K562 (cell line): ENCODE data around the gene LRMDA. TPM values are rescaled to one million over a fixed set of nuclear protein-coding genes. Genes with fewer than 3 reads are reported as not detected.
A peak's percentile ranks its signal among the peaks of the same experiment; 100 is the strongest.

Experiments used
- ATAC-seq: fragments of 200-7000 bp; cut with Tn5 transposase; 3 replicates; pipeline ENCODE4 v1.9.1; 2020; ENCODE audit warnings: moderate library complexity
- BruUV-seq: library from RNA; stranded (reverse); fragments of 400-500 nt; replicated peaks from 2 replicates; lab custom pipeline; 2021; lab: Mats Ljungman, UMichigan
- CTCF ChIA-PET: fragments of 300-600 bp; formaldehyde crosslinking; extraction: SDS; loops from one replicate; lab custom pipeline; 2021; ENCODE audit warnings: low intra/inter-chr PET ratio; lab: Yijun Ruan, JAX
- POLR2A ChIA-PET: fragments of 300-600, 350-650 bp; sonication (Branson Sonifier 250); formaldehyde crosslinking; extraction: SDS; loops from one replicate; lab custom pipeline; 2021; ENCODE audit warnings: antibody characterized with exemption, inconsistent platforms; lab: Yijun Ruan, JAX
- DNase-seq, 4 experiments: peaks; one replicate each; pipeline versions ENCODE4 v3.0.0 to v3.0.0-alpha.2; 2011 to 2018; ENCODE audit warnings: low spot score in 3 of 4, mixed read lengths in 3 of 4; ENCODE audit errors: extremely low read depth in 1 of 4
- FAIRE-seq: peaks from 2 replicates; lab custom pipeline; 2011; peaks lifted over from hg19 to GRCh38; lab: Jason Lieb, UNC
- H2AFZ ChIP-seq: 2 replicates; pipeline ENCODE4 v1.6.0; 2011; ENCODE audit warnings: low read depth, low read length, control low read depth, inconsistent platforms
- H3K27ac ChIP-seq: fragments of 200-600 bp; 3 replicates; pipeline ENCODE4 v1.8.0; 2011; ENCODE audit warnings: low read depth, mild to moderate bottlenecking, control low read depth, inconsistent platforms, low read length, moderate library complexity, mixed read lengths; ENCODE audit errors: extremely low read depth
- H3K27me3 ChIP-seq, 2 experiments: fragments of 300-600 bp in 1 of 2; 2 replicates in 1 of 2; 3 replicates in 1 of 2; pipeline versions ENCODE4 v1.6.0 to v1.8.0; 2011; ENCODE audit warnings: inconsistent platforms in 2 of 2, low read length in 2 of 2, mild to moderate bottlenecking in 1 of 2, mixed read lengths in 1 of 2, moderate library complexity in 1 of 2; ENCODE audit not compliant: control insufficient read depth in 2 of 2, insufficient read depth in 2 of 2
- H3K36me3 ChIP-seq: fragments of 300-600 bp; 3 replicates; pipeline ENCODE4 v1.8.0; 2011; ENCODE audit warnings: mild to moderate bottlenecking, low read length, inconsistent platforms; ENCODE audit not compliant: control insufficient read depth, insufficient read depth
- H3K4me1 ChIP-seq, 2 experiments: fragments of 200-600 bp in 1 of 2; replicated peaks in 1 of 2; 2 replicates in 1 of 2; 3 replicates in 1 of 2; pipeline versions ENCODE4 v1.5.1 to v1.8.0; 2011; ENCODE audit warnings: inconsistent platforms in 2 of 2, low read length in 2 of 2, mild to moderate bottlenecking in 1 of 2, mixed read lengths in 1 of 2, moderate library complexity in 1 of 2; ENCODE audit not compliant: control insufficient read depth in 2 of 2, insufficient read depth in 2 of 2
- H3K4me2 ChIP-seq: 2 replicates; pipeline ENCODE4 v1.6.1; 2011; ENCODE audit warnings: low read length, control low read depth, inconsistent platforms, mixed read lengths; ENCODE audit not compliant: insufficient read depth
- H3K4me3 ChIP-seq: fragments of 200-600 bp; sonication (generic), shearing (Covaris generic); 2 replicates; pipeline ENCODE4 v1.5.1; 2016; ENCODE audit warnings: control low read depth, inconsistent platforms
- H3K79me2 ChIP-seq: fragments of 200-600 bp; 3 replicates; pipeline ENCODE4 v1.8.0; 2011; ENCODE audit warnings: low read length, inconsistent platforms; ENCODE audit not compliant: control insufficient read depth, insufficient read depth
- H3K9ac ChIP-seq, 2 experiments: 2 replicates each; pipeline versions ENCODE4 v1.6.0 to v1.6.1; 2011; ENCODE audit warnings: low read depth in 2 of 2, low read length in 2 of 2, control low read depth in 1 of 2, inconsistent platforms in 1 of 2, mild to moderate bottlenecking in 1 of 2, mixed read lengths in 1 of 2; ENCODE audit not compliant: insufficient read depth in 1 of 2
- H3K9me1 ChIP-seq: one replicate; pipeline ENCODE4 v1.6.0; 2011; ENCODE audit warnings: inconsistent platforms, mild to moderate bottlenecking, low read length, moderate library complexity; ENCODE audit not compliant: control insufficient read depth, insufficient read depth
- H3K9me3 ChIP-seq: replicated peaks from 2 replicates; pipeline ENCODE4 v1.5.1; 2011; ENCODE audit warnings: low read depth, low read length, inconsistent platforms; ENCODE audit not compliant: control insufficient read depth, insufficient read depth
- H4K20me1 ChIP-seq: replicated peaks from 2 replicates; pipeline ENCODE4 v1.6.1; 2011; ENCODE audit warnings: low read length, inconsistent platforms, mixed read lengths; ENCODE audit not compliant: control insufficient read depth, insufficient read depth
- CBX3 ChIP-seq, 2 experiments: IDR thresholded peaks; 1 replicate in 1 of 2; 2 replicates in 1 of 2; pipeline ENCODE4 v1.6.1; 2012; ENCODE audit warnings: inconsistent platforms in 2 of 2, low read length in 2 of 2, borderline replicate concordance in 1 of 2, control low read depth in 1 of 2
- EP400 ChIP-seq: fragments of 450-650 bp; IDR thresholded peaks from 2 replicates; pipeline ENCODE4 v1.6.1; 2017; ENCODE audit warnings: antibody characterized with exemption, mild to moderate bottlenecking, moderate library complexity
- PCBP1 ChIP-seq: fragments of 200-400 bp; formaldehyde crosslinking; IDR thresholded peaks from 2 replicates; pipeline ENCODE4 v1.6.1; 2018; ENCODE audit warnings: mild to moderate bottlenecking, low read depth, low read length; ENCODE audit not compliant: poor library complexity, severe bottlenecking
- WGBS: fragments of 100-300 bp; shearing (Covaris generic); methylation state at CpG from one replicate; pipeline ENCODE4 v1.1.6; 2016; ENCODE audit warnings: low coverage, mixed read lengths; ENCODE audit not compliant: insufficient coverage; ENCODE audit errors: missing lambda C conversion rate; 5-methylcytosine and 5-hydroxymethylcytosine counted together
- in situ Hi-C: fragments of 300-500 bp; cut with MboI; formaldehyde crosslinking; loops from 4 replicates; pipeline ENCODE4 v1.15.0; 2018; ENCODE audit warnings: inconsistent platforms, mixed read lengths
- intact Hi-C: fragments of 100-400 bp; cut with micrococcal nuclease; formaldehyde crosslinking; loops from 2 replicates; pipeline ENCODE4 v1.14.2; 2022
- polyA plus RNA-seq, 8 experiments: library from polyadenylated mRNA; depleted of rRNA in 4 of 8; stranded (reverse) in 5 of 8; unstranded in 3 of 8; fragments of >200 nt; fragmentation: Nextera tagmentation in 2 of 8; fragmentation: Illumina TruSeq in 1 of 8; extraction: Ambion mirVana in 2 of 8; extraction: Trizol in 1 of 8; gene quantifications; 2 replicates each; pipeline versions ENCODE4 v1.2.1 to v1.2.3, GENCODE V29; 2011 to 2014; ENCODE audit warnings: inconsistent platforms in 1 of 8, missing spikeins in 1 of 8
- total RNA-seq, 7 experiments: library from RNA; depleted of rRNA in 6 of 7; stranded (reverse); fragments of >200 nt in 6 of 7; fragmentation: Illumina TruSeq in 2 of 7; extraction: Trizol in 2 of 7; gene quantifications; 2 replicates each; pipeline versions ENCODE4 v1.2.1 to v1.2.3, GENCODE V29; 2011 to 2021; ENCODE audit warnings: low replicate concordance in 1 of 7

Gene LRMDA
- total and polyA plus RNA-seq, 9 of the 15 experiments (the other 6 are each of a cell fraction or from before 2014, with no cell fraction given), result 0.25 TPM; not detected in 8

DNA sequence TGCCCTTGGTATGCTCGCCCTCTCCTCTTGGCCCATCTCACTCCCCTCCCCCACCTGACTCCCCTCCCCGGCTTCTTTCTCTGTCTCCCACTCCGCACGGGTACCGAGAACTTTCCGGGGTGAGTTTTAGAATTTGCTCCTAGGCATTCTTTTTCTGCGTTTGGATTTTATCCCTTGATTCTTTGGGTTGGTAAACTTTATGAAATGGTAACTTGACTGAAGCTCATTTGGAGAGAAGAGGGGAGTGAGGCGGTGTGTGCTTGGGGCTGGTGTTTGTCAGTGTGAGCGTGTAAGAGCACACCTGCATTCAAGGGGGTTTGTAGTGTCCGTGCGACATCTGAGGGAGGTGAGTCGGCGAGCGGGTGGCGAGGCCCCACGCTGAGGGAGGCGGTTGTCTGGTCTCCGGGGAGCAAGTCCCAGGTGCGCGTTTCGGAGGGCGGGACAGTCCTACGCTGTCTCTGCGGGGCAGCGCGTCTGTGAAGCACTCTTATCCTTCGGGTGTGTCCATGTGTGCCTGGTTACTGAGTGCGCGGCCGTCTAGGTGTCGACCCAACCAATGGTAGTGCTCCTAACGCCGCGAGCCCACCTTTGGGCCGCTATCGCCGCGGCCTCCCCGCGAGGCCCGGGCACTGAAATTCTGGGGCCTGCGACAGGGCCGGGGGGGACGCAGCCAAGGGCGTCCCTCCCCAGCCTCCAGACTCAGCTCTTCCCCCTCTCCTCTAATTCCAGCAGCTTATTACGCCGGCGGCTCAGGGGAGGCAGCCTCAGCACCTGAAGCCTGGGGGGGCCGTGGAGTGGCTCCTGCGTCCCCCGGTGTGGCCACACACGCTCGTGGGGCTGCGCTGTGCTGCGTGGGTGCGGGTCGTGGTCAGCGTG lies 27.2 kb upstream of the LRMDA start:
- DNase-seq, result no peak

More for the DNA sequence above, 27.2 kb upstream of the LRMDA start:
- no peaks in the 10 kb centered on the region for H3K36me3 ChIP-seq
- H3K27ac ChIP-seq, result no peak overlapping the region
- FAIRE-seq, result no peak
- peak; percentile 6 for TF ChIP-seq PCBP1
- TF ChIP-seq EP400, result no peak
- no peak for TF ChIP-seq CBX3 (IDR thresholded peaks at IDR 0.05; ENCODE audit: borderline replicate concordance in 1 of 2, low read length in 2 of 2)
- peaks cover 0 to 77% of the 10 kb centered on the region in 2 experiments; a peak in 3 of 5 replicates for H3K4me1 ChIP-seq
- WGBS, result 43% methylated on average over 47 of the region's 58 CpGs
- no peak overlapping the region for H3K4me2 ChIP-seq
- peaks cover 4% of the 10 kb centered on the region; the same call in 1 of the 2 replicates for H4K20me1 ChIP-seq
- intact Hi-C loops (loop anchor here (5.0 to 10.0 kb wide), 4 partner anchors 521 to 1581 kb away; no protein-coding TSS in a partner anchor), in situ Hi-C loops (no loop called here)
- CTCF ChIA-PET, result no interaction called here
- H3K4me3 ChIP-seq, result no peak overlapping the region
- H3K9ac ChIP-seq, result no peak overlapping the region
- no peak overlapping the region for H2AFZ ChIP-seq
- H3K9me1 ChIP-seq, result no peaks in the 10 kb centered on the region
- POLR2A ChIA-PET, result interaction anchor here (0.6 kb wide), 1 partner anchor 1604 kb away, joined by 3 read pairs; no protein-coding TSS in a partner anchor
- BruUV-seq, result no TSS peak
- no peak for ATAC-seq
- no peaks in the 10 kb centered on the region for H3K79me2 ChIP-seq
- H3K9me3 ChIP-seq, result no peaks in the 10 kb centered on the region
- peaks cover 62 to 90% of the 10 kb centered on the region in 2 experiments for H3K27me3 ChIP-seq
